Panc1 (cell line): ENCODE data around the gene MSTN.

ENCODE experiments used
- CTCF ChIP-seq: fragments of 450-650 bp; IDR thresholded peaks from 2 replicates; pipeline ENCODE4 v1.5.1; 2017; ENCODE audit warnings: mild to moderate bottlenecking
- REST ChIP-seq, 2 experiments: IDR thresholded peaks; 2 replicates each; pipeline ENCODE4 v1.6.1; 2011 to 2012; ENCODE audit warnings: low read depth in 2 of 2, control low read depth in 1 of 2, low read length in 1 of 2, mild to moderate bottlenecking in 1 of 2, moderate library complexity in 1 of 2; ENCODE audit not compliant: insufficient read depth in 1 of 2

GRCh38 chr2:190065839-190066238, 3.3 kb upstream of the MSTN start:
- TF ChIP-seq CTCF (no peak), REST (IDR thresholded peaks at IDR 0.05; ENCODE audit: insufficient read depth in 1 of 2, low read depth in 2 of 2, low read length in 1 of 2) (no peak)
